Measurements from ENCODE around the gene PTPRA.

- TF ChIP-seq CTCF (conservative IDR thresholded peaks at IDR 0.05; ENCODE audit: low read length): no peak
- no peak for TF ChIP-seq EZH2phosphoT487 (IDR thresholded peaks at IDR 0.05; ENCODE audit: borderline replicate concordance, low read depth, low read length)
These were observed 148.0 kb downstream of the PTPRA start for GRCh38 chr20:3021327-3021726.
